ENCODE measurements around the gene ADGRD1.

ADGRD1 gene

DNA sequence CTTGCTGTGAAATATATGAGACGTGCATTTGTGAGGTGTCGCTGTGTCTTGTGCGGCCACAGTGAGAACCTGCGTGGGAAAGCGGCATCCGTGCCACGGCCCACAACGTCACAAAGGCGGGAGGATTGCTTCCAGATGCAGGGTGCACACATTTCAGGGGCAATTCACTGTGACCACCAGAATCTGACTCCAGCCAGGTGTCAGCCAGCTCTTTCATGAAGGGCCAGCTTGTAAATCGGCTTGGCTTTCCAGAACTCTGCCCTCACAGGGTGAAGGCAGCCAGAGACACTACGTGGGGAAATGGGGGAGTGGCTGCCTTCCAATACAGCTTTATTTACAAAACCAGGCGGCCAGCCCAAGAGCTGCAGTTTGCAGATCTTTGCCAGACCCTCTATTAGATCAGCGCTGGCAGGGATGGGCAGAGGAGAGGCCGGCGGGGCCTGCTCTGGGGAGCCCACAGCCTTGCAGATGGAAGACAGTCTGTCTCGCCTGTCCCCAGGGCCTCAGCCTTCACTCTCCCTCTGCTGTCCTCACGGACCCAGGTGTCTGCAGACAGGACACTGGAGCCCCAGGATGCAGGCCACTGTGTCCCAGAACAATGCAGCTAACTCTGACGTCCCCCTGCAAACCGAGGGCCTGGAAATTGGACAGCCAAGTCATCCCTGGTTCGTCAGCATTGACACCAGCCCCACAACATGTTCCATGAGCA lies 53.5 kb downstream of the ADGRD1 start:
- no peak for DNase-seq (ENCODE audit: low read depth in 2 of 2)

DNA sequence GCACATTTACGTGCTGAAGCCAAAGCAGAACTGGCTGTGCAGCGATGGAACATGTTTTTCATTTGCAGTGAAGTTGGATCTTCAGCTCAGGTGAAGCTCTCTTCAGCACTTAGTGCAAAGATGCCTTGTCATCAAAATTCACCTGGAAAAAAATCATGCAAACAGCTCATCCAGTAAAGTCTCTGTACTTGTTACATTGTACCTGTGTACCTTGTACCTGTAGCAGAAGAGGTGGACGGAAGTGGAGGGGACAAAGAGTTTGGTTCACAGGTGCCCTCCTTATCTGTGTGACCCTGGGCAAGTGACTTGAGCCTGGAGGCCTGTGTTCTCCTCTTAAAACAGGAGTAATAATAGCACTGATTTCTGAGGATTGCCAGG lies 54.0 kb downstream of the ADGRD1 start:
- DNase-seq (ENCODE audit: low read depth in 2 of 2), result no peak

DNA sequence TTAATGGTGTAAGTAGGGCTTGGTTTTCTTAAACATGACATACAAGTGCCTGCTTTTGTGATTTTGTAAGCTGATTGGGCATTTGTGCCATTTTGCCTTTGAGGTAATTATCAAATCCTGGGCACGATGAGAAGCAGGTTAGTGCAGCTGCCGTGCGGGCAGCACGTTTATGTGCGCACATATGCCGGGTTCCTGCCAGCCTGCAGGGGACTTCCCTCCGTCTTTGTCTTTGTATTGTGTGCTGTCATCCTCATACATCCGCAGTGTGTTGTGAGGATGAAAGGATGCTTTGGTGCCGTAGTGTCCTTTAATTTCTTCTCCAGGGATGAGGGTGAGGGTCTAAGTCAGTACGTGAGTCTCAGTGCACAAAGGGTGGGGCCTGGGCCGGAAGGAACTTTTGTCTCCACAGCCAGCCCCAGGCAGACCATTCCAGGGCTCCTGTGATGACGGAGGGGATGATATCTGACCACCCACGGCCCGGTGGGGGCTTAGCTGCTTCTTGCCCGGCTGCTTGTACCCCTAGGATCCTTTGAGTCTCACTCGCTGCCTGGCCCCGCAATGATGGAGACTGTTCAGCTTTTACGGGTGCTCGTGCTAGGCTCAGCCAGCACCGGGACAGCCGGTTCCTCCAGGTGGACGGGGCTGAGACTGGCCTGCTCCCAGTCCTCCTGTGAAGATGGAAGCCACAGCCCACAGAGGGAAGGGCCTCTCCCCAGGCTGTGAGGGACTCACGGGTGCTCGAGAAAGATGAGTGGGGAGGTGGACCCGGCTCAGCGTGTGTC lies 54.6 kb downstream of the ADGRD1 start:
- DNase-seq (ENCODE audit: low read depth in 2 of 2), result no peak

GRCh38 chr12:131008913-131009270 lies 55.2 kb downstream of the ADGRD1 start:
- no peak for DNase-seq (ENCODE audit: low read depth in 2 of 2)

- no peak for DNase-seq (ENCODE audit: low read depth in 2 of 2)
Observed at GRCh38 chr12:131009595-131010395, 56.1 kb downstream of the ADGRD1 start.

GRCh38 chr12:131010396-131011131 lies 56.9 kb downstream of the ADGRD1 start:
- DNase-seq (ENCODE audit: low read depth in 2 of 2), result no peak

- DNase-seq (ENCODE audit: low read depth in 2 of 2), result no peak
Observed at GRCh38 chr12:131011165-131012079, 57.7 kb downstream of the ADGRD1 start.

GRCh38 chr12:131012279-131013069 lies 58.8 kb downstream of the ADGRD1 start:
- DNase-seq (ENCODE audit: low read depth in 2 of 2), result no peak

GRCh38 chr12:131013118-131013517 lies 59.4 kb downstream of the ADGRD1 start:
- DNase-seq (ENCODE audit: low read depth in 2 of 2), result no peak

DNA sequence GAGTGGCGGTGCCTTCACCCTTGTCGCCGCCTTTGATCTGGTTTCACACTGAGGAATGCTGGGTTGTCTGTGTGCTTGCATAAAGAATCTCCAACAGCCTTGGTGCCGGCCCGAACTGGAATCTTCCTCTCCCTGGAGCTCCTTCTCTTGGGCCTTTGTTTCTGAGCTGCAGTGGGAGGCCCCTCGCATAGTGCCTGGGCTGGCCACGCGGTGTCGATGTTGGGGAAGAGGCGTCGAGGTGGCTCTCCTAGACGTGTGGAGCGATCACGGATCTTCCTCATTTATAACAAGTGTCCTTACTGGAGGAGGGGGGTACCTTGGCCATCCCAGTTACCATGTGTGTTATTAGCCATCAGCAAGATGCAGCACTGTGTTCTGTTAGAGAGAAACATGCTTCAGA lies 60.6 kb downstream of the ADGRD1 start:
- no peak for DNase-seq (ENCODE audit: low read depth in 2 of 2)

DNA sequence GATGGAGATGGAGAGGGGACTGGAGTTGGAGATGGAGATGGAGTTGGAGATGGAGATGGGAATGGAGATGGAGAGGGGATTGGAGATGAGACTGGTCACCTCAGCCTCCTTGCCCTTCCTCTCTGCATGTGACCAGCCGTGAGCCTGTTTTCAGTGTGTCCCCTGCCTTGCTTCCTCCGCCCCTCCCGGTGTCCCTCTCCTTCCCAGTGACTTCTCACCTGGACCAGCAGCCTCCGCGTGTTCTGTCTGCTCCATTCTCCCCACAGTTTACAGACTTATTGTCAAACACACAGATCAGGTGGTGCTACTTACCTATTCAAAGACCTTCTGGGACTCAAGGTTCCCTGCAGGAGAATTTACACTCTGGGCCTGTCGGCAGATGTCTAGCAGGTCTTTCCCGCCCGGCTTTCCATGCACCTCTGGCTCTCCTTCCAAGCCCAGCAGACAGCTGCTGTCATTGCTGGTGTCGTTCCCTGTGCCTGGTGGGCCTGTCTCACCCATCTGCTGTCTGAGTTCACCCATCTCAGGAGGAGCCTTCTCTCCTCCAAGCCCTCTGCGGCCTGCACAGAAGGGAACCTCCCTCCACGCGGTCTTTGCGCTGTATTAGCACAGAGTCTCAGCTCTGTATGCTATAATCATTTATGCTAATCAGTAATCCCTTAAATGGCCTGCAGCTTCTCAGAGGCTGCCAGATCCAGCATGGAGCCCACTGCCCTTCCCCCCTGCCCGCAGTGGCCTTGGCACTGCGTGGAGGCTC lies 62.1 kb downstream of the ADGRD1 start:
- DNase-seq (ENCODE audit: low read depth in 2 of 2), result no peak

- no peak for DNase-seq (ENCODE audit: low read depth in 2 of 2)
Observed at GRCh38 chr12:131017477-131017991, 63.8 kb downstream of the ADGRD1 start.

- DNase-seq (ENCODE audit: low read depth in 2 of 2), result no peak
Observed at GRCh38 chr12:131018019-131018620, 64.4 kb downstream of the ADGRD1 start.

- DNase-seq (ENCODE audit: low read depth in 2 of 2), result no peak
Observed at GRCh38 chr12:131018808-131019397, 65.2 kb downstream of the ADGRD1 start.

DNA sequence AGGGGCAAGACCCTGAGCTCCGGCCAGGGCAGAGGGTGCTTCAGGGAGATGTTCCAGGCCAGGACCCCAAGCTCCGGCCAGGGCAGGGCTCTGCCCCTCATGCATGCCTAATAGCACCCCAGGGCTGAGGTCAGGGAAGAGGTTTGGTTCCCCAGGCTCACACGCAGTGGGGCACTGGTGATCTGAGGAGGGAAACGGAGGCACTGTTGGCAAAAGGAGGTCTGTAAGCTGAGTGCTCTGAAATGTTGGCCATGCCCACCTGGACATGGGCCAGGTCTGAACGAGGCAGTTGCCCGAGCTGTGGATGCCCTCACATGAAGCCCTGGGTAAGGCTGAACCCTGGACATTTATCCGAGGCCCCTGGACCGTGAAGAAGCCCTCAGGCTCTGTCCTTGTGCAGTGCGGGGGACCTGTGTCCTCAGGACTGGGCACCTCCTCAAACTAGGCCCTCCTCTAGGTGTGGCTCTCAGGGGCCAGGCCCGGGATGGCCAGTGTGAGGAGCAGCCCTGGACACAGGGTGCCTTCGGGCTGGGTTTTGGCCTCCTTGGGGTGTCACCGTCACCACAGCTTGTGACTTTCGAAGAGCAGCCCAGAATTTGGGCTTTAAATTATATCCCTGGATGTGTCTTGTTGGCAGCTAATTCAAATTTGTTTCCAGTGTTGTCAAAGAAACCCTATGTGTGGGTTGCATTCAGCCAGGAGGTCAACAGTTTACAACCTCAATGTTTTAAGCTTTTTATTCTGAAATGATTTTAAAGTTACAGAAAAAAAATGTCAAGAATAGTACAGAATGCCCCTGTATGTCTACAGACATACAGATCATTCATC lies 66.8 kb downstream of the ADGRD1 start:
- no peak for DNase-seq (ENCODE audit: low read depth in 2 of 2)

DNA sequence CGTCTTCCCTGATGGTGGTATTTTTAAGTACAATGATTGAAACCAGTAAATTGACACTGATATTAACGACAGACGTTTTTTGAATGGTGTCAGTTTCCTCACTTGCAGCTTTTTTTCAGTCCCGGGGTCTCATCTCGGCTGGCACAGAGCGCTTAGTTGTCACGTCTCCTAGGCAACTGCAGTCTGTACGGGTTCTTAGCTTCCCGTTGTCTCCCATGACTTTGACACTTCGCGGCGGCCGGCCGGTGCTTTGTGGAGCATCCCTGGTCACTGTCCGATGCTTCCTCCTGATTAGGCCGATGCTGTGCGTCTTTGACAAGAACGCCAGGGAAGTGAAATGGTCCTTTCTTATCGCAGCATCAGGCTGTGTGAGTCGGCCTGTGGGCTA lies 67.4 kb downstream of the ADGRD1 start:
- DNase-seq (ENCODE audit: low read depth in 2 of 2), result no peak

DNA sequence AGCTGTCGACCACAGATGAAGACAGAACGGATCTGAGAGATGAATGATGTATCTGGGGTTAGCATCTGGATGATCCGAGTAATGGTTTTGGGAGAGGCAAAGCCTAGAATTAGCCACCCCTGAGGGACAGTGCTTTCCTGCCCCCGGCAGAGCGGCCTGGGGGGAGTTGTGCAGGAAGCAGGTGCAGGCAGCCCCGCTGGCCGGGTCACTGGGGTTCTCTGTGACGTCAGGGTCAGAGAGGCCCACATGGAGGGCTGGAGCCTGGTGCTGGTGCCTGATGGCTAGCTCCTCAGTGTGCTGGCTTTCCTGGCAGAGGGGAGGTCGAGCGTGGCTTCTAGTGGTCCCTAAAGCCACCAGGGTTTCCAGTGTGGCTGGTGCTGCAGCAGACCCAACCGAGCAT lies 70.3 kb downstream of the ADGRD1 start:
- DNase-seq (ENCODE audit: low read depth in 2 of 2), result no peak
